Lower leg skin (tissue), 4 donors: ENCODE measurements around the gene FARSB. TPM values are rescaled to one million over a fixed set of nuclear protein-coding genes. Genes with fewer than 3 reads are reported as not detected.

Experiments used
- DNase-seq, 2 donors: peaks; one replicate each; pipeline ENCODE4 v3.0.0-alpha.2; 2019; ENCODE audit warnings: low spot score in 2 of 2
- H3K4me3 ChIP-seq: fragments of 200-600 bp; sonication (generic); 2 replicates; pipeline ENCODE4 v1.5.1; 2017; ENCODE audit warnings: mild to moderate bottlenecking, low read depth; ENCODE audit not compliant: poor library complexity, severe bottlenecking
- POLR2A ChIP-seq, 2 donors: fragments of 450-650 bp; IDR thresholded peaks; one replicate each; pipeline ENCODE4 v1.6.1; 2016 to 2017; ENCODE audit warnings: antibody characterized with exemption in 2 of 2, mild to moderate bottlenecking in 1 of 2, moderate library complexity in 1 of 2
- WGBS, 2 donors: methylation state at CpG; one replicate each; pipeline ENCODE4 v1.1.5; 2018; 5-methylcytosine and 5-hydroxymethylcytosine counted together
- intact Hi-C: fragments of 100-400 bp; cut with DNase I; formaldehyde crosslinking; loops from one replicate; pipeline ENCODE4 v1.15.0; 2023; ENCODE audit warnings: low total_unique reads
- total RNA-seq, 4 donors: library from RNA; depleted of rRNA; stranded (reverse); fragments of >200 nt; gene quantifications; one replicate each; pipeline ENCODE4 v1.1.0, GENCODE V29; 2016
- TF ChIP-seq, protein P1 (sequence below), 3 donors: fragments of 450-650 bp; IDR thresholded peaks; one replicate each; pipeline ENCODE4 v1.5.1; 2016; ENCODE audit warnings: antibody characterized with exemption in 3 of 3, mild to moderate bottlenecking in 3 of 3, moderate library complexity in 2 of 3

FARSB gene
- total RNA-seq, 4 donors from 2014 or later, result 8.6 to 12.2 (median 11.2) TPM

DNA sequence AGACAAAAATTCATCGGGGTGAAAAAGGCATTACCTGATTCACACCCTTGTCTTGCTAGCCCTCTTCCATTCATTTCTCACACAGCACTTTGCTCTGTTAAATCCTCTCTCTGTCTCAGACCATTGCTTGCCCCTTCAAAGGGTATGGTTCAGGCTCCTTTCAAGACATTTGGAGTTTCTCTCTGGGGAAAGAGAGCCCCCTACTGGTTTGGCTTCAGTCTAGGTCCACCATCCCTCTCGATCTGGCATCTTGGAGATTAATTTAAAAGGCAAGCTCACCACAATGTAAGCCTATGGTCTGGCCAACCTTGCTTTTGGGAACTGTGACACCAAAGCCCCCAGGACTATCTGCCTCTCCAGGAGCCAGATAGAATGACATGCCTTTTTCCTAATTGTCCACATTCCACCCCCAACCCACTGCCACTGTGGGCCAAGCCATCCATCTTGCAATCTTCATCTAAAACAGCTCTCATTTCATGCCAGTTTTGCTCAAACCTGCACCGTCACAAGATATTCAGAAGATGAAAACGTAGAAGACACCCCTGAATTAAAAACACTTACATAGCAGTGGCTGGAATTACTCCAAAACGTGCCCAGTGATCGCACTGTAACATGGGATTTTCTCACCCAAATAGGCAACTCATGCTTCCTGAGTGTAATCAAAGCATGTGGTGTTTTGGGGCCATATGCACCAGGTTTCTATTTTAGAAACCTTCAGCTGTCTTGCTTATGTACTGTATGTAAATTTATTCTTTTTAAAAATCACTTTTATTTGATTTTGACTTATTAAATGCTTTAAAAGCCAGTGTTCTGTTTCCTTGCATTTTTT lies 93.9 kb downstream of the FARSB start:
- H3K4me3 ChIP-seq, result no peak overlapping the region
- intact Hi-C loops, result no loop called here
- DNase-seq, result peak in 1 of 2 donors; percentile 30
- TF ChIP-seq, protein P1, sequence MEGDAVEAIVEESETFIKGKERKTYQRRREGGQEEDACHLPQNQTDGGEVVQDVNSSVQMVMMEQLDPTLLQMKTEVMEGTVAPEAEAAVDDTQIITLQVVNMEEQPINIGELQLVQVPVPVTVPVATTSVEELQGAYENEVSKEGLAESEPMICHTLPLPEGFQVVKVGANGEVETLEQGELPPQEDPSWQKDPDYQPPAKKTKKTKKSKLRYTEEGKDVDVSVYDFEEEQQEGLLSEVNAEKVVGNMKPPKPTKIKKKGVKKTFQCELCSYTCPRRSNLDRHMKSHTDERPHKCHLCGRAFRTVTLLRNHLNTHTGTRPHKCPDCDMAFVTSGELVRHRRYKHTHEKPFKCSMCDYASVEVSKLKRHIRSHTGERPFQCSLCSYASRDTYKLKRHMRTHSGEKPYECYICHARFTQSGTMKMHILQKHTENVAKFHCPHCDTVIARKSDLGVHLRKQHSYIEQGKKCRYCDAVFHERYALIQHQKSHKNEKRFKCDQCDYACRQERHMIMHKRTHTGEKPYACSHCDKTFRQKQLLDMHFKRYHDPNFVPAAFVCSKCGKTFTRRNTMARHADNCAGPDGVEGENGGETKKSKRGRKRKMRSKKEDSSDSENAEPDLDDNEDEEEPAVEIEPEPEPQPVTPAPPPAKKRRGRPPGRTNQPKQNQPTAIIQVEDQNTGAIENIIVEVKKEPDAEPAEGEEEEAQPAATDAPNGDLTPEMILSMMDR (IDR thresholded peaks at IDR 0.05), result no peak
- no peak for TF ChIP-seq POLR2A (IDR thresholded peaks at IDR 0.05)
- 52 to 59% methylated on average over 6 of the region's 6 CpGs for WGBS, 2 donors

DNA sequence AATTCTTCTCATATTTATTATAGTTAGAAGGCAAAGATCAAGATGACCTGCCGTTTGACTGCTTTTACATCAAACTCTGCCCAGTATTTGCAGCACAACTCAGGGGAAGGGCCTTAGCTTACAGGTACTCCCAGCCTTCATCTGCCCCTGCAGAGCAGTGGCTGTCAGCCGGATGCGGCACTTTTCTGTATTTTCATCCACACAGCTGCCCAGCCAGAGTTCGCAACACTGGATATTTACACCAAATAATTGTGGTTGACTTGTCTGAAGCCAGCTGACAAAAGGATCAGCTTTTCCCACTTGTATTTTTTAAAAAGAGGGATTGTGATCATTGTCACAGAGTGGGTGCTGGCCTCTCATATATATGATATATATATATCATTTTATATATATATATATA lies 94.7 kb downstream of the FARSB start:
- intact Hi-C loops, result no loop called here
- no peak for DNase-seq
- 92 to 96% methylated on average over 4 of the region's 4 CpGs for WGBS, 2 donors

DNA sequence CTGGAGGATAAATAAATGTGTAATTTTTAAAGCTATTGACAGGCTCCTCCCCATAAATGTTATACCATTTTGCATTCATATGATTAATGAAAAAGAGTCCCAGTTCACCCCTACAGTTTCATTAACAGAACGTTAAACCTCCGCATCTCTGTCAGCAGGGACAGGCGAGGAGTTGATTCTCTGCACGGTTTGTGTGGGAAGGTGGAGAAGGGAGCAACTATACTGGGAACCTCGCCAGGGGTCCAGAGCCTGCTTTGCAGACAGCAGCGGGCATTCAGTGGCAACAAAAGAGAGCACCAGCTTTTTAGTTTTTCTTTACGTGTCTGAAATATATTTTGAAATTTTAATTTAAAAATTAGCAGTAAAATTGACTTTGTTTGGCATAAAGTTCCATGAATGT lies 101.4 kb downstream of the FARSB start:
- 59 to 65% methylated on average over 7 of the region's 7 CpGs for WGBS, 2 donors
- H3K4me3 ChIP-seq, result no peak overlapping the region
- TF ChIP-seq POLR2A (IDR thresholded peaks at IDR 0.05), result no peak
- TF ChIP-seq, protein P1 (IDR thresholded peaks at IDR 0.05), result no peak
- intact Hi-C loops, result no loop called here
- no peak for DNase-seq

More for the DNA sequence above, 94.7 kb downstream of the FARSB start:
- TF ChIP-seq POLR2A (IDR thresholded peaks at IDR 0.05), result no peak
- H3K4me3 ChIP-seq, result no peak overlapping the region

DNA sequence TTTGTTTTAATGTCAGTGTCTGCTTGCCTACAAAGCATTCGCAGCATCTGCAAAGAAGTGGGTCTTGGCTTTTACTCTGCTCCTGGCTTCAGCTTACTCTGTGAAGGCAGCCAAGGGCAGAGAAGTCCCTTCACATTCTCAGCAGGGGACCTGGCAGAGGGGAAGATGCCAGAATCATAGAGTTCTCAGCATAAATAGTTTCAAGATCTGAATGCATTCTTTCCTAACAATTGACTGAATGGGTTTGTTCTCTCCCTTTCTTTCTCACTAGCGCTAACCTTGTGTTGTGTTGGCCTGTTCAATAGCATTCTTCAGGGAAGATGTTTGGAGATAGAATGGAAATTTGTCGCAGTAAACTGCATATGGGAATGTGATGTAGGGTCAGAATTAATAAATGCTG lies 106.9 kb downstream of the FARSB start:
- WGBS, 2 donors, result 49 to 53% methylated on average over 3 of the region's 3 CpGs
- intact Hi-C loops, result loop anchor here (5.0 kb wide), 1 partner anchor 1317 kb away; no protein-coding TSS in a partner anchor
- no peak overlapping the region for H3K4me3 ChIP-seq
- TF ChIP-seq POLR2A (IDR thresholded peaks at IDR 0.05), result no peak
- TF ChIP-seq, protein P1 (IDR thresholded peaks at IDR 0.05), result no peak
- DNase-seq, result no peak

DNA sequence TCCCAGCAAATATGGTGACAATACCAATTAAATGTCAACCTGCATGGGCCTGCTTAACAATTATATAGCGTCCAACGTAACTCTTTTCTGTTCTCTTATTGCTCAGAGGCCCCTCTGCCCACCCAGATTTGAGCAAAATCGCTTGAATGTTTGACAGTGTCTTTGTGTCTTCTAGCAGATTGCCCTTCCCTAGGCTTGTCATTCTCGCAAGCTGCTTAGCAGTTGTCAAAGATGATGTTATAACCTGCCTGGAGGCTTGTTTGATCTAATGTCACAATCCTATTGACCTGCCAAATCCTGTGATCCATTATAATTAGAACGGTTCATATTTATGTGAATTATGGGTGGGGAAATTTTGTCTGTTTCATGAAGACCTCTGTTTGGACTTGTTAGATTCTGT lies 108.8 kb downstream of the FARSB start:
- intact Hi-C loops, result loop anchor here (5.0 kb wide), 1 partner anchor 1315 kb away; no protein-coding TSS in a partner anchor
- no peak for TF ChIP-seq POLR2A (IDR thresholded peaks at IDR 0.05)
- TF ChIP-seq, protein P1 (IDR thresholded peaks at IDR 0.05), result no peak
- DNase-seq, result no peak

More for the DNA sequence above, 108.8 kb downstream of the FARSB start:
- 43 to 53% methylated on average over 5 of the region's 5 CpGs for WGBS, 2 donors
- H3K4me3 ChIP-seq, result no peak overlapping the region
